KMS-11 (cell line): ENCODE data around the gene CBR4.

Experiments used
- H2AFZ ChIP-seq: fragments of 200-600 bp; sonication (generic); 2 replicates; pipeline ENCODE4 v1.6.1; 2016; ENCODE audit warnings: antibody characterized with exemption, mixed run types, low read depth
- H3K27ac ChIP-seq: fragments of 200-600 bp; sonication (generic); 2 replicates; pipeline ENCODE4 v1.6.1; 2016; ENCODE audit warnings: mild to moderate bottlenecking, mixed run types
- H3K27me3 ChIP-seq: fragments of 200-600 bp; sonication (generic); 2 replicates; pipeline ENCODE4 v1.6.1; 2017; ENCODE audit warnings: mild to moderate bottlenecking, low read depth, mixed run types, moderate library complexity; ENCODE audit not compliant: insufficient read depth
- H3K36me3 ChIP-seq: fragments of 200-600 bp; sonication (generic); 2 replicates; pipeline ENCODE4 v1.6.1; 2017; ENCODE audit warnings: mild to moderate bottlenecking, mixed run types; ENCODE audit not compliant: insufficient read depth
- H3K4me1 ChIP-seq: fragments of 200-600 bp; sonication (generic); 2 replicates; pipeline ENCODE4 v1.6.1; 2016; ENCODE audit warnings: mild to moderate bottlenecking, low read depth, mixed run types; ENCODE audit not compliant: poor library complexity, severe bottlenecking
- H3K4me2 ChIP-seq: fragments of 200-600 bp; sonication (generic); 2 replicates; pipeline ENCODE4 v1.7.0; 2016; ENCODE audit warnings: mild to moderate bottlenecking, mixed run types
- H3K4me3 ChIP-seq: fragments of 200-600 bp; sonication (generic); IDR thresholded peaks from 2 replicates; pipeline ENCODE4 v1.6.1; 2017; ENCODE audit warnings: low read depth, low read length, mixed read lengths; ENCODE audit not compliant: insufficient read depth
- H3K79me2 ChIP-seq: fragments of 200-600 bp; sonication (generic); 2 replicates; pipeline ENCODE4 v1.6.1; 2016; ENCODE audit warnings: low read depth, mixed run types; ENCODE audit not compliant: insufficient read depth
- H3K9ac ChIP-seq: fragments of 200-600 bp; sonication (generic); 2 replicates; pipeline ENCODE4 v1.6.1; 2016; ENCODE audit warnings: mild to moderate bottlenecking, mixed run types
- H4K20me1 ChIP-seq: fragments of 200-600 bp; sonication (generic); 2 replicates; pipeline ENCODE4 v1.6.1; 2016; ENCODE audit warnings: mild to moderate bottlenecking, mixed run types; ENCODE audit not compliant: insufficient read depth
- CTCF ChIP-seq: fragments of 200-600 bp; sonication (generic); conservative IDR thresholded peaks from 2 replicates; pipeline ENCODE4 v1.6.1; 2017; ENCODE audit warnings: low read depth, mild to moderate bottlenecking, antibody characterized with exemption, low read length, moderate library complexity, mixed read lengths

CBR4 gene

GRCh38 chr4:169033660-169034059, 23.6 kb upstream of the CBR4 start:
- Histone ChIP-seq H3K27me3 (no peaks in the 10 kb centered on the region), H3K79me2 (no peaks in the 10 kb centered on the region), H3K36me3 (no peaks in the 10 kb centered on the region), H2AFZ (no peak overlapping the region), H3K9ac (no peak overlapping the region), H3K4me2 (no peak overlapping the region), H3K27ac (no peak overlapping the region), H3K4me1 (no peaks in the 10 kb centered on the region), H4K20me1 (no peaks in the 10 kb centered on the region), H3K4me3 (no peak overlapping the region)
- no peak for TF ChIP-seq CTCF

- no peaks in the 10 kb centered on the region for H4K20me1 ChIP-seq
- no peak for TF ChIP-seq CTCF
- H3K36me3 ChIP-seq, result no peaks in the 10 kb centered on the region
- no peak overlapping the region for H3K4me3 ChIP-seq
- H2AFZ ChIP-seq, result no peak overlapping the region
- H3K4me1 ChIP-seq, result no peaks in the 10 kb centered on the region
- no peaks in the 10 kb centered on the region for H3K27me3 ChIP-seq
- no peak overlapping the region for H3K9ac ChIP-seq
- no peak overlapping the region for H3K27ac ChIP-seq
- H3K4me2 ChIP-seq, result no peak overlapping the region
- H3K79me2 ChIP-seq, result no peaks in the 10 kb centered on the region
These were observed 23.0 kb upstream of the CBR4 start for GRCh38 chr4:169032883-169033645.

- no peak for TF ChIP-seq CTCF
- Histone ChIP-seq H3K27ac (no peak overlapping the region), H3K4me3 (no peak overlapping the region), H3K27me3 (no peaks in the 10 kb centered on the region), H3K4me2 (no peak overlapping the region), H3K79me2 (no peaks in the 10 kb centered on the region), H3K9ac (no peak overlapping the region), H3K4me1 (no peaks in the 10 kb centered on the region), H2AFZ (no peak overlapping the region), H3K36me3 (no peaks in the 10 kb centered on the region), H4K20me1 (no peaks in the 10 kb centered on the region)
These were observed 22.1 kb upstream of the CBR4 start for GRCh38 chr4:169032194-169032593.

- Histone ChIP-seq H2AFZ (no peak overlapping the region), H3K36me3 (no peaks in the 10 kb centered on the region), H3K27ac (no peak overlapping the region), H3K4me3 (no peak overlapping the region), H4K20me1 (no peaks in the 10 kb centered on the region), H3K9ac (no peak overlapping the region), H3K4me1 (no peaks in the 10 kb centered on the region), H3K79me2 (no peaks in the 10 kb centered on the region), H3K4me2 (no peak overlapping the region), H3K27me3 (no peaks in the 10 kb centered on the region)
- no peak for TF ChIP-seq CTCF
These were observed 21.3 kb upstream of the CBR4 start for GRCh38 chr4:169031392-169031791.
